AG10803 (cell line): Measurements from ENCODE around the gene ZCWPW1.
"Not testable (repeated sequence)": the region's sequence is repeated elsewhere in the genome, so short reads cannot be mapped to it uniquely, and the experiment has no call there.

Source experiments
- DNase-seq: peaks from one replicate; pipeline ENCODE4 v3.0.0; 2010; ENCODE audit warnings: low read depth
- H3K4me3 ChIP-seq: 2 replicates; pipeline ENCODE4 v1.5.1; 2011; ENCODE audit warnings: mild to moderate bottlenecking, low read length, control low read depth
- CTCF ChIP-seq: conservative IDR thresholded peaks from 2 replicates; pipeline ENCODE4 v1.5.1; 2011; ENCODE audit warnings: mild to moderate bottlenecking, low read length, control low read depth, inconsistent platforms

Gene ZCWPW1

DNA sequence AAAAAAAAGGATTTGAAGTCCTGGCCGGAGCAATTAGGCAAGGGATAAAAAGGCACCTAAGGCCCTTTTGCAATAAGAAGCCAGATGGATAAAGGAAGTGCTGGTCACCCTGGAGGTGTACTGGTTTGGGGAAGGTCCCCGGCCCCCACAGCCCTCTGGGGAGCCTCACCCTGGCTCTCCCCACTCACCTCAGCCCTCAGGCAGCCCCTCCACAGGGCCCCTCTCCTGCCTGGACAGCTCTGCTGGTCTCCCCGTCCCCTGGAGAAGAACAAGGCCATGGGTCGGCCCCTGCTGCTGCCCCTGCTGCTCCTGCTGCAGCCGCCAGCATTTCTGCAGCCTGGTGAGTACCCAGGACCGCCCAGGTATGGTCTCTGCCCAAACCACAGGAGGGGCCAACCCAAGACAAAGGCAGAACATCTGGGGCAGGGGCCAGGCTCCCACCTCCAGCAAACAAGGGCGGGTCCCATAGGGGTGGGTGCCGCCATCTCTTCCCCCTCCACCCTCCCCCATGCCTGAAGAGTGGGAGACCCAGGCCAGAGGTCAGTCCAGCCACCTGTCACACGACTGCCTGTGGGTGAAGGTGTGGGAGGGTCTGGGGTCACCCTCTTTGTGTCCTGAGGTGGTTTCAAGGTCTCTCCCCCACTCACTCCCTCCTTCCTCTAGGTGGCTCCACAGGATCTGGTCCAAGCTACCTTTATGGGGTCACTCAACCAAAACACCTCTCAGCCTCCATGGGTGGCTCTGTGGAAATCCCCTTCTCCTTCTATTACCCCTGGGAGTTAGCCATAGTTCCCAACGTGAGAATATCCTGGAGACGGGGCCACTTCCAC lies 70.3 kb downstream of the ZCWPW1 start, which contains the start of gene PILRB:
Gene PILRB, plus strand, starts transcription at position 91 of the 830 bp plus-strand sequence. Its CDS starts 186 bp downstream, at position 277.
- TF ChIP-seq CTCF = no peak
- DNase-seq = no peak
- H3K4me3 ChIP-seq = no peak within 1 kb of the TSS

DNA sequence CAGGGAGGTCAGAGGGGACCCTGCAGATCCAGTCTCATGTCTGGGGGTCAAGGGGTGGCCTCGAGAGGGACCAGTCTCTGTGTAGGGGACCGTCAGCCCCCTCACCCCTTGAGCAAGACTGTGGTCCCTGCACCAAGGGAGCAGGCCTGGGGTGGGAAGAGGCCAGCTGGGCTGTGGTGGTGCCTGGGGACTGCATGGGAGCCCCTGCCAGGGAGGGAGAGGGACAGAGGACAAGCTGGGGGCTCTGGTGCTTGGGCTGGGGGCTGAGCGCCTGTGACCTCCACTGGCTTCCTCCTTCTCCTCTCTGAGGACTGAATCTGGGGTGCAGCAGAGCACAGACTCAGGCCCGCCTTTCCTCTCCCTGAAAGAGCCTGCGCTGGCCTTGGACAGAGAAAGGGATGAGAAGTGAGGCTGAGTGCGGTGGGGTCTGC lies 71.4 kb downstream of the ZCWPW1 start:
- DNase-seq = no peak
- no peak for TF ChIP-seq CTCF
- no peak overlapping the region for H3K4me3 ChIP-seq

DNA sequence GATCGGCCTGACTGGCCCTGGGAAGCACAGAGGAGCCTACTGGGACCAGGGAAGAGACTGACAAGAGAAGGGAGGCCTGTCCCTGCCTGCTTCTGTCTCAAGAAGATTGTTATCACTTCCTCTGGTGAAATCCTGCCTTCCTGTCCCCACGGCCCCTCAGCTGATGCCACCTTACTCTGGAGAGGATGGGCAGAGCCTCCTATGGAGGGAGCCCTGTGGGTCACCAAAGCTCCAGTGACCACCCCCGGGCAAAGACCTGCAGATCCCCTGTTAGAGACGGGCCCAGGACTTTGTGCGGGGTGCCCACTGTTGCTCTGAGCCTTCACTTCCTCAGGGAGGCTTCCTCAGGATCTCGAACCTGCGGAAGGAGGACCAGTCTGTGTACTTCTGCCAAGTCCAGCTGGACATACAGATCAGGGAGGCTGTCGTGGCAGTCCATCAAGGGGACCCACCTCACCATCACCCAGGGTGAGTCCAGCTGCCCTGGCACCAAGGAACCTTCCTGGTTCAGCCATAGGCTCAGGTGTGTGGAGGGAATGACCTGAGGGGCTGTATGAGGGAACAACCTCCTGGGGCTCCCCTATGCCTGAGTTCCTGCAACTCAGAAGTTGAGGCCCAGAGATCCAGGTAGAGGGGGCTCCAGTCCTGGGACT lies 72.0 kb downstream of the ZCWPW1 start:
- no peak overlapping the region for H3K4me3 ChIP-seq
- no peak for TF ChIP-seq CTCF
- no peak for DNase-seq

DNA sequence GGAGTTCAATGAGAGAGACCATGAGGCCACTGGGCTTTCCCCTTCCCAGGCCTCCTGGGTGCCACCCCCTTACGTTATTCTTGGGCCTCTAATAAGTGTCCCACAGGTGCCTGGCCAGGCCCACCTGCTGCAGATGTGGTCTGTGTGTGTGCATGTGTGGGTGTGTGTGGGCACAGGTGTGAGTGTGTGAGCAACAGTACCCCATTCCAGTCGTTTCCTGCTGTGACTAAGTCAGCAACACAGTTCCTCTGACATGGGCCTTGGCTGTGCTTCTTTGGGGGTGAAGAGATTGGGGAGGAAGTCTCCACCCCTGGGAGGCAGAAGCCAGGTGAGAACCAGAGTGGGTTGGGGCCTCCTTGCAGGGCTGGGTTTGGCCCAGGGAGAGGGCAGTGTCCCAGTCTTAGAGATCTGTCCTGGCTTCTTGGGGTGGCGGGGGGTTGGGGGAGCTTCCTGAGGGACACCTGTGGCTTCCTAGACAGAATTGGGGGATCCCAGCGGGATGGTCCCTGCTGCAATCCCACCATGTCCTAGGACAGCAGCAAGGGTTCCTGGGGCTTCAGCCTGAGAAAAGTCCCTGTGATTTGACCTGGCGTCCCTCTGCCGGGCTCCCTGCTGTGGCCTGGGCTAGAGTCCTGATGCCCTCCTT lies 74.7 kb downstream of the ZCWPW1 start:
- no peak overlapping the region for H3K4me3 ChIP-seq
- TF ChIP-seq CTCF = no peak
- DNase-seq = no peak

DNA sequence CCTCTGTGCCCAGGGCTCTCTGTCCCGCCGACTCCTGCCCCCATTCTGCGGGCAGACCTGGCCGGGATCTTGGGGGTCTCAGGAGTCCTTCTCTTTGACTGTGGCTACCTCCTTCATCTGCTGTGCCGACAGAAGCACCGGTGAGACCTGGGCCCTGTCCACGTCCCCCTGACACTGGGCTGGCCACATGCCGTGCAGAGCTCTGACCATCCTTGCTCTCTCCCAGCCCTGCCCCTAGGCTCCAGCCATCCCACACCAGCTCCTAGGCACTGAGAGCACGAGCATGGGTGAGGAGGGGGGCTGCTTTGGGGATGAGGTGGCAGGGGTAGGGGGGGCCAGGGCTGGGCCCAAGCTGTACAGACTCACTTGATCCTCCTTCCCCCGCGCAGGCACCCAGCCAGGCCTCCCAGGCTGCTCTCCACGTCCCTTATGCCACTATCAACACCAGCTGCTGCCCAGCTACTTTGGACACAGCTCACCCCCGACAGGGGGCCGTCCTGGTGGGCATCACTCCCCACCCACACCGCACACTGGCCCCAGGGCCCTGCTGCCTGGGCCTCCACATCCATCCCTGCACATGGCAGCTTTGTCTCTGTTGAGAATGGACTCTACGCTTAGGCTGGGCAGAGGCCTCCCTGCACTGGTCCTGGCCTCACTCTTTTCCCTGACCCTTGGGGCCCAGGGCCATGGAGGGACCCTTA lies 75.4 kb downstream of the ZCWPW1 start:
- H3K4me3 ChIP-seq = no peak overlapping the region
- TF ChIP-seq CTCF = no peak

DNA sequence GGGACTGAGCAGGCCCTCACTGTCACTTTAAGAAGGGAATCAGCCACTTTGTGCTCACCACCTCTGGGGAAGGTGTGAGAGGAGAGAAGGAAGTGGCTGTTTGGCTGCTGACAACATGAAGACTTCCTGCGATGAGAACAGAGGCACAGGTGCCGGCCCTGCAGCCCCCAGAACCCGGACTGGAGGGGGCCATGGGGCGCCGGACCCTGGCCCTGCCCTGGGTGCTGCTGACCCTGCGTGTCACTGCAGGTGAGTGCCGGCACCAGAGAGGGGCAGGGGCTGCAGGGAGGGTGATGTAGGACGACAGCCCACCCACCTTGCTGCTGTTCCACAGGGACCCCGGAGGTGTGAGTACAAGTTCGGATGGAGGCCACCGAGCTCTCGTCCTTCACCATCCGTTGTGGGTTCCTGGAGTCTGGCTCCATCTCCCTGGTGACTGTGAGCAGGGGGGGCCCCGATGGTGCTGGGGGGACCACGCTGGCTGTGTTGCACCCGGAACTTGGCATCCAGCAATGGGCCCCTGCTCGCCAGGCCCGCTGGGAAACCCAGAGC lies 76.2 kb downstream of the ZCWPW1 start:
- DNase-seq, H3K4me3 ChIP-seq: not testable (repeated sequence)

More for the DNA sequence above, 75.4 kb downstream of the ZCWPW1 start:
- DNase-seq = no peak

DNA sequence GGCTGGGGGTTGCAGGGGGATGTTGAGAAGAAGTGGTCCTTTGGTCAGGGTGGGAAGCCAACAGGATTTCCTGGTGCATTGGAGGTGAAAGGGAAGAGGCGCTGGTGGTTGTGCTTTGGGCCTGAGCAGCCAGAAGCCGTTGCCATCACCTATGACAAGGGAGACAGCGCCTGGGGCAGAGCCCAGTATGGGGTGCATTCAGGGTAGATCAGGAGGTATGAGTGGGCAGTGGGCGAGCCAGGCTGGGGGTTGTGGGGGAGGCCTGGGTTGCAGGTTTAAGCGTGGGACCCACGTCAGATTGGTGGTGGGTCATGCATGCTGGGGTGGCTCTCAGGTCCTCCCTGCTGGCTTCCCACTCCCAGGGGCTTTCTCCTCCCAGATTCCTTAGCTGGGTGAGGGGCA lies 76.8 kb downstream of the ZCWPW1 start:
- H3K4me3 ChIP-seq = no peak overlapping the region
- no peak for DNase-seq
- no peak for TF ChIP-seq CTCF
